MCF 10A (cell line): ENCODE measurements around the gene MITF. TPM values are rescaled to one million over a fixed set of nuclear protein-coding genes. Genes with fewer than 3 reads are reported as not detected.

Experiments
- BruUV-seq: library from RNA; stranded (reverse); fragments of 400-500 nt; replicated peaks from 2 replicates; lab custom pipeline; 2021; lab: Mats Ljungman, UMichigan
- CTCF ChIA-PET: fragments of 300-600 bp; sonication (Branson Sonifier 250); formaldehyde crosslinking; extraction: SDS; loops from one replicate; lab custom pipeline; 2021; ENCODE audit warnings: antibody characterized with exemption, inconsistent platforms; lab: Yijun Ruan, JAX
- POLR2A ChIA-PET: fragments of 300-600, 350-650 bp; sonication (Branson Sonifier 250); formaldehyde crosslinking; extraction: SDS; loops from one replicate; lab custom pipeline; 2020; ENCODE audit warnings: antibody characterized with exemption, inconsistent platforms; lab: Yijun Ruan, JAX
- DNase-seq: peaks from one replicate; pipeline ENCODE4 v3.0.0-alpha.2; 2018; ENCODE audit not compliant: unreplicated experiment
- H3K27ac Mint-ChIP-seq: one replicate; pipeline ENCODE4 v1.8.0; 2022; ENCODE audit warnings: mild to moderate bottlenecking, low read depth, mixed read lengths; ENCODE audit not compliant: unreplicated experiment
- H3K27me3 Mint-ChIP-seq: one replicate; pipeline ENCODE4 v1.8.0; 2022; ENCODE audit warnings: mixed read lengths; ENCODE audit not compliant: insufficient read depth, unreplicated experiment
- H3K36me3 Mint-ChIP-seq: one replicate; pipeline ENCODE4 v1.8.0; 2022; ENCODE audit warnings: mild to moderate bottlenecking, moderate library complexity, mixed read lengths; ENCODE audit not compliant: insufficient read depth, unreplicated experiment
- H3K4me1 Mint-ChIP-seq: one replicate; pipeline ENCODE4 v1.8.0; 2022; ENCODE audit warnings: mixed read lengths; ENCODE audit not compliant: insufficient read depth, unreplicated experiment
- H3K4me3 Mint-ChIP-seq: one replicate; pipeline ENCODE4 v1.8.0; 2022; ENCODE audit warnings: mild to moderate bottlenecking, moderate library complexity, mixed read lengths; ENCODE audit not compliant: unreplicated experiment
- H3K9me3 Mint-ChIP-seq: one replicate; pipeline ENCODE4 v1.8.0; 2022; ENCODE audit warnings: mixed read lengths; ENCODE audit not compliant: unreplicated experiment
- intact Hi-C: fragments of 100-400 bp; cut with micrococcal nuclease; formaldehyde crosslinking; loops from 2 replicates; pipeline ENCODE4 v1.14.1; 2022
- total RNA-seq: library from RNA; stranded (reverse); gene quantifications from 2 replicates; pipeline ENCODE4 v1.2.3, GENCODE V29; 2022
- TF ChIP-seq, protein P1 (sequence below): fragments of 200-600 bp; IDR thresholded peaks from one replicate; pipeline ENCODE4 v1.8.0; 2022; ENCODE audit warnings: antibody characterized with exemption, mild to moderate bottlenecking; ENCODE audit not compliant: unreplicated experiment

Gene MITF
- total RNA-seq, 1 experiment from 2014 or later, result 16.1 TPM

DNA sequence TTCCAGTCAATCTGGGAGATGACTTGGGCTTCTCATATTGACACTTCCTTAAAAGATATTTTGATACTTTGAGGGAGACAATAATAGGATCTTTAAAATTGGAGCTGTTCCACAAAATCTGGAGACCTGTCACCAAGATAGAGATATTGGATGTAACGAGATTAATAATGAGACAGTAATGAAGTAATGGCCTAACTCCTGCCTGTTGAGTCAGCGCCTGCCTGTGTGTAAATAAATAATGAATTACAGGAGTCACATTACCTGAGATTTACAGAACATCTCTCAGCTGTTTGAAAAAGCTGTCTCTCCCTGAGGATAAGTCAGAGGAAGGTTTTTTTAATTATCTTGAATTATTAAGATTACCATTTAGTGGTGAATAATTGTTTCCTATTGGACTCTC is 43.8 kb upstream of the MITF start:
- intact Hi-C loops, result no loop called here
- Mint-ChIP-seq H3K9me3 (no peaks in the 10 kb centered on the region), H3K4me3 (no peak overlapping the region), H3K27ac (no peak overlapping the region), H3K4me1 (peaks cover 6% of the 10 kb centered on the region), H3K36me3 (no peaks in the 10 kb centered on the region), H3K27me3 (no peaks in the 10 kb centered on the region)
- BruUV-seq, result no TSS peak
- CTCF ChIA-PET, result interaction anchor here (0.5 to 11.3 kb wide), 16 partner anchors 10 to 534 kb away, joined by 3 to 235 read pairs (median 4); partner anchors contain the start of gene MITF
- POLR2A ChIA-PET, result interaction anchor here (3.4 to 5.3 kb wide), 2 partner anchors 43 to 96 kb away, joined by 20 to 24 read pairs; partner anchors contain the start of gene MITF
- TF ChIP-seq, protein P1, sequence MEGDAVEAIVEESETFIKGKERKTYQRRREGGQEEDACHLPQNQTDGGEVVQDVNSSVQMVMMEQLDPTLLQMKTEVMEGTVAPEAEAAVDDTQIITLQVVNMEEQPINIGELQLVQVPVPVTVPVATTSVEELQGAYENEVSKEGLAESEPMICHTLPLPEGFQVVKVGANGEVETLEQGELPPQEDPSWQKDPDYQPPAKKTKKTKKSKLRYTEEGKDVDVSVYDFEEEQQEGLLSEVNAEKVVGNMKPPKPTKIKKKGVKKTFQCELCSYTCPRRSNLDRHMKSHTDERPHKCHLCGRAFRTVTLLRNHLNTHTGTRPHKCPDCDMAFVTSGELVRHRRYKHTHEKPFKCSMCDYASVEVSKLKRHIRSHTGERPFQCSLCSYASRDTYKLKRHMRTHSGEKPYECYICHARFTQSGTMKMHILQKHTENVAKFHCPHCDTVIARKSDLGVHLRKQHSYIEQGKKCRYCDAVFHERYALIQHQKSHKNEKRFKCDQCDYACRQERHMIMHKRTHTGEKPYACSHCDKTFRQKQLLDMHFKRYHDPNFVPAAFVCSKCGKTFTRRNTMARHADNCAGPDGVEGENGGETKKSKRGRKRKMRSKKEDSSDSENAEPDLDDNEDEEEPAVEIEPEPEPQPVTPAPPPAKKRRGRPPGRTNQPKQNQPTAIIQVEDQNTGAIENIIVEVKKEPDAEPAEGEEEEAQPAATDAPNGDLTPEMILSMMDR, result no peak
- peak; percentile 20 for DNase-seq

GRCh38 chr3:69695933-69696332 is 43.3 kb upstream of the MITF start:
- ChIA-PET CTCF (interaction anchor here (0.5 to 11.3 kb wide), 14 partner anchors 11 to 535 kb away, joined by 3 to 235 read pairs (median 4); partner anchors contain the start of gene MITF), POLR2A (interaction anchor here (3.4 to 5.3 kb wide), 2 partner anchors 43 to 96 kb away, joined by 20 to 24 read pairs; partner anchors contain the start of gene MITF)
- H3K36me3 Mint-ChIP-seq, result no peaks in the 10 kb centered on the region
- peaks cover 6% of the 10 kb centered on the region for H3K4me1 Mint-ChIP-seq
- no TSS peak for BruUV-seq
- no peak overlapping the region for H3K27ac Mint-ChIP-seq
- TF ChIP-seq, protein P1, result no peak
- DNase-seq, result peak; percentile 5
- H3K27me3 Mint-ChIP-seq, result no peaks in the 10 kb centered on the region
- H3K9me3 Mint-ChIP-seq, result no peaks in the 10 kb centered on the region
- intact Hi-C loops, result no loop called here
- no peak overlapping the region for H3K4me3 Mint-ChIP-seq

GRCh38 chr3:69696367-69696766 is 42.9 kb upstream of the MITF start:
- peaks cover 6% of the 10 kb centered on the region for H3K4me1 Mint-ChIP-seq
- no peak for DNase-seq
- H3K4me3 Mint-ChIP-seq, result no peak overlapping the region
- peaks cover 1% of the 10 kb centered on the region for H3K9me3 Mint-ChIP-seq
- H3K27ac Mint-ChIP-seq, result no peak overlapping the region
- ChIA-PET POLR2A (interaction anchor here (3.4 to 5.3 kb wide), 2 partner anchors 42 to 95 kb away, joined by 20 to 24 read pairs; partner anchors contain the start of gene MITF), CTCF (interaction anchor here (0.6 to 11.3 kb wide), 12 partner anchors 12 to 535 kb away, joined by 3 to 235 read pairs (median 4); no protein-coding TSS in a partner anchor)
- TF ChIP-seq, protein P1, result no peak
- no peaks in the 10 kb centered on the region for H3K27me3 Mint-ChIP-seq
- no peaks in the 10 kb centered on the region for H3K36me3 Mint-ChIP-seq
- BruUV-seq, result no TSS peak
- intact Hi-C loops, result no loop called here

DNA sequence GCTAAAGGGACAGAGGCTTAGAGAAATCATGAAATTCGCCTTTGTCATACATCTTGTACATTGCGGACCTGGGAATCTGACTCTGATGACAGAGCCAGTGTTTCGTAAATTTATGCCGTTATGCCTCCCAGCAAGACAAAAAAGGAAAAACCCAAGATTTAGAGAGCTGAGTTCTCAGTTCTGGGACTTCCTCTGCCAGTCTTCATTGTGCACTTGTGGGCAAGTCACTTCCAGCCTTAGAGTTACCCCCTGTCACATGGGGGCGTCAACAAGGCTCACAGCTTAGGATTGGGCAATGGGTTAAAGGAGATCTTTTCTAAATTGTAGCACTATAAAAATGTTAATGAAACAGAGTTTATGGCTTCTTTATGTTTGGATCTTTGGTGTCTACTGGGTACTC is 41.9 kb upstream of the MITF start:
- CTCF ChIA-PET, result interaction anchor here (1.0 to 11.3 kb wide), 7 partner anchors 16 to 536 kb away, joined by 3 to 235 read pairs (median 5); no protein-coding TSS in a partner anchor

More for the DNA sequence above, 41.9 kb upstream of the MITF start:
- POLR2A ChIA-PET, result interaction anchor here (0.6 to 5.3 kb wide), 3 partner anchors 23 to 94 kb away, joined by 3 to 24 read pairs (median 20); partner anchors contain the start of gene MITF
- Mint-ChIP-seq H3K4me3 (no peak overlapping the region), H3K9me3 (peaks cover 8% of the 10 kb centered on the region), H3K36me3 (no peaks in the 10 kb centered on the region), H3K4me1 (peaks cover 6% of the 10 kb centered on the region), H3K27me3 (no peaks in the 10 kb centered on the region), H3K27ac (no peak overlapping the region)
- TF ChIP-seq, protein P1, result no peak
- no peak for DNase-seq
- intact Hi-C loops, result no loop called here
- no TSS peak for BruUV-seq
